Nephron (organoid): ENCODE measurements around the gene SGSM2.
A peak's percentile ranks its signal among the peaks of the same experiment; 100 is the strongest.

Experiments used
- H3K27ac Mint-ChIP-seq, 3 experiments: 2 replicates each; pipeline ENCODE4 v1.8.0; 2020; ENCODE audit warnings: mixed read lengths in 3 of 3, mild to moderate bottlenecking in 2 of 3, moderate library complexity in 1 of 3
- H3K27me3 Mint-ChIP-seq: 2 replicates; pipeline ENCODE4 v1.8.0; 2021; ENCODE audit warnings: low read depth, mild to moderate bottlenecking, moderate library complexity, mixed read lengths
- H3K36me3 Mint-ChIP-seq: 2 replicates; pipeline ENCODE4 v1.8.0; 2020; ENCODE audit warnings: low read depth, mixed read lengths
- H3K4me1 Mint-ChIP-seq: 2 replicates; pipeline ENCODE4 v1.8.0; 2020; ENCODE audit warnings: mixed read lengths
- H3K4me3 Mint-ChIP-seq, 3 experiments: 2 replicates each; pipeline ENCODE4 v1.8.0; 2020; ENCODE audit warnings: mild to moderate bottlenecking in 3 of 3, mixed read lengths in 3 of 3, moderate library complexity in 2 of 3
- H3K9me3 Mint-ChIP-seq: 2 replicates; pipeline ENCODE4 v1.8.0; 2020; ENCODE audit warnings: mixed read lengths
- CTCF ChIP-seq, 3 experiments: fragments of 200-600 bp; sonication (generic); IDR thresholded peaks; one replicate each; pipeline ENCODE4 v1.5.0; 2021; ENCODE audit warnings: antibody characterized with exemption in 3 of 3; ENCODE audit not compliant: unreplicated experiment in 3 of 3

The SGSM2 gene

GRCh38 chr17:2375406-2375805 lies 38.1 kb downstream of the SGSM2 start:
- Mint-ChIP-seq H3K36me3 (peaks cover 17% of the 10 kb centered on the region), H3K27ac (no peak overlapping the region), H3K4me1 (no peaks in the 10 kb centered on the region), H3K4me3 (no peak overlapping the region), H3K27me3 (no peaks in the 10 kb centered on the region), H3K9me3 (no peaks in the 10 kb centered on the region)
- no peak for TF ChIP-seq CTCF (IDR thresholded peaks at IDR 0.05; ENCODE audit: unreplicated experiment in 3 of 3)

- Mint-ChIP-seq H3K9me3 (no peaks in the 10 kb centered on the region), H3K36me3 (peaks cover 17% of the 10 kb centered on the region), H3K4me1 (no peaks in the 10 kb centered on the region), H3K27me3 (no peaks in the 10 kb centered on the region), H3K4me3 (no peak overlapping the region), H3K27ac (no peak overlapping the region)
- TF ChIP-seq CTCF (IDR thresholded peaks at IDR 0.05; ENCODE audit: unreplicated experiment in 3 of 3), result no peak
Measured at GRCh38 chr17:2376107-2376506, 38.8 kb downstream of the SGSM2 start.

- Mint-ChIP-seq H3K27ac (no peak overlapping the region), H3K4me3 (no peak overlapping the region), H3K9me3 (no peaks in the 10 kb centered on the region), H3K4me1 (no peaks in the 10 kb centered on the region), H3K36me3 (peaks cover 17% of the 10 kb centered on the region), H3K27me3 (no peaks in the 10 kb centered on the region)
- TF ChIP-seq CTCF (IDR thresholded peaks at IDR 0.05; ENCODE audit: unreplicated experiment in 3 of 3), result no peak
Measured at GRCh38 chr17:2377659-2378058, 40.4 kb downstream of the SGSM2 start.

GRCh38 chr17:2378905-2379304 lies 41.6 kb downstream of the SGSM2 start:
- Mint-ChIP-seq H3K4me1 (peaks cover 6% of the 10 kb centered on the region), H3K4me3 (no peak overlapping the region), H3K9me3 (no peaks in the 10 kb centered on the region), H3K36me3 (peaks cover 14% of the 10 kb centered on the region), H3K27ac (peak overlapping the region in 1 of 3 experiments; percentile 36), H3K27me3 (no peaks in the 10 kb centered on the region)
- no peak for TF ChIP-seq CTCF (IDR thresholded peaks at IDR 0.05; ENCODE audit: unreplicated experiment in 3 of 3)

- no peak for TF ChIP-seq CTCF (IDR thresholded peaks at IDR 0.05; ENCODE audit: unreplicated experiment in 3 of 3)
- H3K9me3 Mint-ChIP-seq, result no peaks in the 10 kb centered on the region
- peaks cover 13% of the 10 kb centered on the region for H3K4me1 Mint-ChIP-seq
- H3K27ac Mint-ChIP-seq, result no peak overlapping the region
- peaks cover 12% of the 10 kb centered on the region for H3K36me3 Mint-ChIP-seq
- H3K27me3 Mint-ChIP-seq, result no peaks in the 10 kb centered on the region
- H3K4me3 Mint-ChIP-seq, result no peak overlapping the region
Measured at GRCh38 chr17:2379489-2380225, 42.4 kb downstream of the SGSM2 start.
